ENCODE measurements around the gene CLEC7A. TPM values are rescaled to one million over a fixed set of nuclear protein-coding genes. Genes with fewer than 3 reads are reported as not detected.

CLEC7A gene
- total RNA-seq, 1 experiment from 2014 or later: not detected

DNA sequence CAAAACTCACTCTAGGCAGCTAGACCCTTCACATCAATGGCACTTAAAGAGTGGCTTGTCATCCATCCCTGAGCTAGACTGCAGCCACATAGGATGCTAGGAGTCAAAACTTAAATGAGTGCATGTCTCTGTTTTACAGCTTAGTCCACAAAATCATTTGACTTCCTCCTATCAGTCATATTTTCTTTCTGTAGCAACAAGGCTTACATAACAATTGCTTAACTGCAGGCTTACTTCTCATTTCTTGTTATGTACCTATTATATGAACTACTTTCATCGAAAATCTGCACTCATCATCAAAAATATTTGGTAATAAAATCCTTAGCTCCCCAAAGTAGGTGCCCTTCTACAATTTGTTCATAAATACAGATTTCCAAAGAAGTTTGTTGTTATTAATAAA is 61.4 kb downstream of the CLEC7A start:
- intact Hi-C loops (cut with micrococcal nuclease): no loop called here
- TF ChIP-seq, protein P1, sequence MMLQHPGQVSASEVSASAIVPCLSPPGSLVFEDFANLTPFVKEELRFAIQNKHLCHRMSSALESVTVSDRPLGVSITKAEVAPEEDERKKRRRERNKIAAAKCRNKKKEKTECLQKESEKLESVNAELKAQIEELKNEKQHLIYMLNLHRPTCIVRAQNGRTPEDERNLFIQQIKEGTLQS (IDR thresholded peaks at IDR 0.05): no peak
- ATAC-seq (no peak), DNase-seq (ENCODE audit: low read depth, low spot score) (no peak)
- no peak overlapping the region for H3K4me2 ChIP-seq (ENCODE audit: low read length)
- H2AFZ ChIP-seq (ENCODE audit: low read depth, low read length, poor library complexity, severe bottlenecking): no peak overlapping the region
- H4K20me1 ChIP-seq (ENCODE audit: insufficient read depth): no peaks in the 10 kb centered on the region
- CTCF ChIA-PET: no interaction called here
- no peak overlapping the region for H3K4me3 ChIP-seq (replicated peaks in 1 of 2; ENCODE audit: low read depth in 1 of 2, low read length in 2 of 2)
- RAD21 ChIA-PET (ENCODE audit: low non-redundant PET in 1 of 2, low total read pairs in 2 of 2, uncharacterized antibody in 2 of 2, unreplicated experiment in 2 of 2): no interaction called here
- H3K9ac ChIP-seq (ENCODE audit: low read length): no peak overlapping the region
- no peaks in the 10 kb centered on the region for H3K79me2 ChIP-seq (ENCODE audit: insufficient read depth, low read length)
- POLR2A ChIA-PET: no interaction called here
- no peaks in the 10 kb centered on the region for H3K9me2 ChIP-seq (ENCODE audit: insufficient read depth)
- no peaks in the 10 kb centered on the region for H3K9me3 ChIP-seq (ENCODE audit: control insufficient read depth in 1 of 2, insufficient read depth in 1 of 2, low read depth in 1 of 2, low read length in 2 of 2)
- no peaks in the 10 kb centered on the region for H3K36me3 ChIP-seq (ENCODE audit: control insufficient read depth in 1 of 2, insufficient read depth in 2 of 2, low read length in 2 of 2)
- no peak overlapping the region for H3K27ac ChIP-seq (ENCODE audit: low read depth, low read length)
- BruUV-seq (replicated peaks): no TSS peak
- no peaks in the 10 kb centered on the region for H3K4me1 ChIP-seq (ENCODE audit: control insufficient read depth in 1 of 2, insufficient read depth in 2 of 2, low read length in 2 of 2)
- peaks cover 84% of the 10 kb centered on the region for H3K27me3 ChIP-seq (ENCODE audit: insufficient read depth, low read length)

DNA sequence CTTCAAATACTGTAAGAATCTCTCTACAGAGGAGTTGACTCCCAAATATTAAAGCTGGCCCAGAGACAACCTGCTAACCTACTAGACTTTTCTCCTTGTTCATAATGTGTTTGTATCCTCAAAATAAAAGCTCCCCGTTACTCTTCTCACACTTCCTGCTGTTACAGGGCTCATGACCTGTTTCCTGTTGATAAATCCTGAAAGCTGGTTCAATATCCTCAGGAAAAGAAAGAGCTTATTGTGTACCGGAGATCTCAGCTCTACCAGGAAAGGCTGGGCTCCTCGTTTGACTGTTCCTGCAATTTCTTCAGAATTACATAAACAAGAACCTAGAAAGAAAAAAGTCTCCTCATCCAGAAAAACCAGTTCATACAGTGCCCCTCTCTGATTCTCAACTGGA is 62.1 kb downstream of the CLEC7A start:
- Histone ChIP-seq H3K27me3 (ENCODE audit: insufficient read depth, low read length) (peaks cover 85% of the 10 kb centered on the region), H3K9me2 (ENCODE audit: insufficient read depth) (no peaks in the 10 kb centered on the region), H3K79me2 (ENCODE audit: insufficient read depth, low read length) (no peaks in the 10 kb centered on the region), H3K9me3 (ENCODE audit: control insufficient read depth in 1 of 2, insufficient read depth in 1 of 2, low read depth in 1 of 2, low read length in 2 of 2) (no peaks in the 10 kb centered on the region), H3K4me2 (ENCODE audit: low read length) (no peak overlapping the region), H4K20me1 (ENCODE audit: insufficient read depth) (no peaks in the 10 kb centered on the region), H3K36me3 (ENCODE audit: control insufficient read depth in 1 of 2, insufficient read depth in 2 of 2, low read length in 2 of 2) (no peaks in the 10 kb centered on the region), H3K27ac (ENCODE audit: low read depth, low read length) (no peak overlapping the region), H3K4me1 (ENCODE audit: control insufficient read depth in 1 of 2, insufficient read depth in 2 of 2, low read length in 2 of 2) (no peaks in the 10 kb centered on the region), H3K9ac (ENCODE audit: low read length) (no peak overlapping the region), H2AFZ (ENCODE audit: low read depth, low read length, poor library complexity, severe bottlenecking) (no peak overlapping the region), H3K4me3 (replicated peaks in 1 of 2; ENCODE audit: low read depth in 1 of 2, low read length in 2 of 2) (no peak overlapping the region)
- ATAC-seq (no peak), DNase-seq (ENCODE audit: low read depth, low spot score) (no peak)
- TF ChIP-seq, protein P1 (IDR thresholded peaks at IDR 0.05): no peak
- TF ChIP-seq, protein P2, sequence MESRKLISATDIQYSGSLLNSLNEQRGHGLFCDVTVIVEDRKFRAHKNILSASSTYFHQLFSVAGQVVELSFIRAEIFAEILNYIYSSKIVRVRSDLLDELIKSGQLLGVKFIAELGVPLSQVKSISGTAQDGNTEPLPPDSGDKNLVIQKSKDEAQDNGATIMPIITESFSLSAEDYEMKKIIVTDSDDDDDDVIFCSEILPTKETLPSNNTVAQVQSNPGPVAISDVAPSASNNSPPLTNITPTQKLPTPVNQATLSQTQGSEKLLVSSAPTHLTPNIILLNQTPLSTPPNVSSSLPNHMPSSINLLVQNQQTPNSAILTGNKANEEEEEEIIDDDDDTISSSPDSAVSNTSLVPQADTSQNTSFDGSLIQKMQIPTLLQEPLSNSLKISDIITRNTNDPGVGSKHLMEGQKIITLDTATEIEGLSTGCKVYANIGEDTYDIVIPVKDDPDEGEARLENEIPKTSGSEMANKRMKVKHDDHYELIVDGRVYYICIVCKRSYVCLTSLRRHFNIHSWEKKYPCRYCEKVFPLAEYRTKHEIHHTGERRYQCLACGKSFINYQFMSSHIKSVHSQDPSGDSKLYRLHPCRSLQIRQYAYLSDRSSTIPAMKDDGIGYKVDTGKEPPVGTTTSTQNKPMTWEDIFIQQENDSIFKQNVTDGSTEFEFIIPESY (IDR thresholded peaks at IDR 0.05; ENCODE audit: extremely low read depth, insufficient replicate concordance, low read length): no peak
- TF ChIP-seq, protein P3, sequence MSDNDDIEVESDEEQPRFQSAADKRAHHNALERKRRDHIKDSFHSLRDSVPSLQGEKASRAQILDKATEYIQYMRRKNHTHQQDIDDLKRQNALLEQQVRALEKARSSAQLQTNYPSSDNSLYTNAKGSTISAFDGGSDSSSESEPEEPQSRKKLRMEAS (IDR thresholded peaks at IDR 0.05): no peak
- TF ChIP-seq, protein P4, sequence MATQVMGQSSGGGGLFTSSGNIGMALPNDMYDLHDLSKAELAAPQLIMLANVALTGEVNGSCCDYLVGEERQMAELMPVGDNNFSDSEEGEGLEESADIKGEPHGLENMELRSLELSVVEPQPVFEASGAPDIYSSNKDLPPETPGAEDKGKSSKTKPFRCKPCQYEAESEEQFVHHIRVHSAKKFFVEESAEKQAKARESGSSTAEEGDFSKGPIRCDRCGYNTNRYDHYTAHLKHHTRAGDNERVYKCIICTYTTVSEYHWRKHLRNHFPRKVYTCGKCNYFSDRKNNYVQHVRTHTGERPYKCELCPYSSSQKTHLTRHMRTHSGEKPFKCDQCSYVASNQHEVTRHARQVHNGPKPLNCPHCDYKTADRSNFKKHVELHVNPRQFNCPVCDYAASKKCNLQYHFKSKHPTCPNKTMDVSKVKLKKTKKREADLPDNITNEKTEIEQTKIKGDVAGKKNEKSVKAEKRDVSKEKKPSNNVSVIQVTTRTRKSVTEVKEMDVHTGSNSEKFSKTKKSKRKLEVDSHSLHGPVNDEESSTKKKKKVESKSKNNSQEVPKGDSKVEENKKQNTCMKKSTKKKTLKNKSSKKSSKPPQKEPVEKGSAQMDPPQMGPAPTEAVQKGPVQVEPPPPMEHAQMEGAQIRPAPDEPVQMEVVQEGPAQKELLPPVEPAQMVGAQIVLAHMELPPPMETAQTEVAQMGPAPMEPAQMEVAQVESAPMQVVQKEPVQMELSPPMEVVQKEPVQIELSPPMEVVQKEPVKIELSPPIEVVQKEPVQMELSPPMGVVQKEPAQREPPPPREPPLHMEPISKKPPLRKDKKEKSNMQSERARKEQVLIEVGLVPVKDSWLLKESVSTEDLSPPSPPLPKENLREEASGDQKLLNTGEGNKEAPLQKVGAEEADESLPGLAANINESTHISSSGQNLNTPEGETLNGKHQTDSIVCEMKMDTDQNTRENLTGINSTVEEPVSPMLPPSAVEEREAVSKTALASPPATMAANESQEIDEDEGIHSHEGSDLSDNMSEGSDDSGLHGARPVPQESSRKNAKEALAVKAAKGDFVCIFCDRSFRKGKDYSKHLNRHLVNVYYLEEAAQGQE (IDR thresholded peaks at IDR 0.05; ENCODE audit: low read depth): no peak
- TF ChIP-seq ELF1 (IDR thresholded peaks at IDR 0.05; ENCODE audit: borderline replicate concordance, low read depth) (no peak), CEBPB (IDR thresholded peaks at IDR 0.05; ENCODE audit: low read depth) (no peak), POLR2A (IDR thresholded peaks at IDR 0.05; ENCODE audit: borderline replicate concordance, extremely low read depth, insufficient read depth, insufficient read length) (no peak), JUND (IDR thresholded peaks at IDR 0.05) (no peak), SIN3A (IDR thresholded peaks at IDR 0.05; ENCODE audit: low read depth) (no peak), SP1 (IDR thresholded peaks at IDR 0.05; ENCODE audit: low read depth) (no peak), POLR2AphosphoS5 (IDR thresholded peaks at IDR 0.05; ENCODE audit: low read depth, low read length) (no peak)
- ChIA-PET RAD21 (ENCODE audit: low non-redundant PET in 1 of 2, low total read pairs in 2 of 2, uncharacterized antibody in 2 of 2, unreplicated experiment in 2 of 2) (no interaction called here), CTCF (interaction anchor here (1.0 kb wide), 1 partner anchor 58 kb away, joined by 4 read pairs; no protein-coding TSS in a partner anchor), POLR2A (no interaction called here)
- intact Hi-C loops (cut with micrococcal nuclease): no loop called here
- no TSS peak for BruUV-seq (replicated peaks)
